ENCODE results near the gene DENND1A. TPM values are rescaled to one million over a fixed set of nuclear protein-coding genes. Genes with fewer than 3 reads are reported as not detected.

Gene DENND1A
- total RNA-seq, 1 experiment from 2014 or later, result 23.5 TPM

GRCh38 chr9:123364241-123364824, 565.6 kb downstream of the DENND1A start (continued):
- TF ChIP-seq PREB (CRISPR knock-in tag; IDR thresholded peaks at IDR 0.05; ENCODE audit: borderline replicate concordance) (no peak), TCF7 (CRISPR knock-in tag; IDR thresholded peaks at IDR 0.05; ENCODE audit: low read depth) (no peak), ZNF263 (CRISPR knock-in tag; IDR thresholded peaks at IDR 0.05; ENCODE audit: low read depth) (no peak), ZNF121 (CRISPR knock-in tag; IDR thresholded peaks at IDR 0.05) (no peak), ETV6 (CRISPR knock-in tag; IDR thresholded peaks at IDR 0.05) (no peak), CREB1 (CRISPR knock-in tag; IDR thresholded peaks at IDR 0.05) (no peak), JUN (CRISPR knock-in tag; IDR thresholded peaks at IDR 0.05) (no peak), EMX1 (CRISPR knock-in tag; IDR thresholded peaks at IDR 0.05) (no peak), RELA (CRISPR knock-in tag; IDR thresholded peaks at IDR 0.05; ENCODE audit: borderline replicate concordance) (no peak), IRF1 (CRISPR knock-in tag; IDR thresholded peaks at IDR 0.05) (no peak), NR2C2 (CRISPR knock-in tag; IDR thresholded peaks at IDR 0.05) (no peak), KAT7 (CRISPR knock-in tag; IDR thresholded peaks at IDR 0.05; ENCODE audit: borderline replicate concordance) (no peak)
- TF ChIP-seq, protein P1, sequence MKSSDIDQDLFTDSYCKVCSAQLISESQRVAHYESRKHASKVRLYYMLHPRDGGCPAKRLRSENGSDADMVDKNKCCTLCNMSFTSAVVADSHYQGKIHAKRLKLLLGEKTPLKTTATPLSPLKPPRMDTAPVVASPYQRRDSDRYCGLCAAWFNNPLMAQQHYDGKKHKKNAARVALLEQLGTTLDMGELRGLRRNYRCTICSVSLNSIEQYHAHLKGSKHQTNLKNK (CRISPR knock-in tag; IDR thresholded peaks at IDR 0.05), result no peak
- TF ChIP-seq, protein P2, sequence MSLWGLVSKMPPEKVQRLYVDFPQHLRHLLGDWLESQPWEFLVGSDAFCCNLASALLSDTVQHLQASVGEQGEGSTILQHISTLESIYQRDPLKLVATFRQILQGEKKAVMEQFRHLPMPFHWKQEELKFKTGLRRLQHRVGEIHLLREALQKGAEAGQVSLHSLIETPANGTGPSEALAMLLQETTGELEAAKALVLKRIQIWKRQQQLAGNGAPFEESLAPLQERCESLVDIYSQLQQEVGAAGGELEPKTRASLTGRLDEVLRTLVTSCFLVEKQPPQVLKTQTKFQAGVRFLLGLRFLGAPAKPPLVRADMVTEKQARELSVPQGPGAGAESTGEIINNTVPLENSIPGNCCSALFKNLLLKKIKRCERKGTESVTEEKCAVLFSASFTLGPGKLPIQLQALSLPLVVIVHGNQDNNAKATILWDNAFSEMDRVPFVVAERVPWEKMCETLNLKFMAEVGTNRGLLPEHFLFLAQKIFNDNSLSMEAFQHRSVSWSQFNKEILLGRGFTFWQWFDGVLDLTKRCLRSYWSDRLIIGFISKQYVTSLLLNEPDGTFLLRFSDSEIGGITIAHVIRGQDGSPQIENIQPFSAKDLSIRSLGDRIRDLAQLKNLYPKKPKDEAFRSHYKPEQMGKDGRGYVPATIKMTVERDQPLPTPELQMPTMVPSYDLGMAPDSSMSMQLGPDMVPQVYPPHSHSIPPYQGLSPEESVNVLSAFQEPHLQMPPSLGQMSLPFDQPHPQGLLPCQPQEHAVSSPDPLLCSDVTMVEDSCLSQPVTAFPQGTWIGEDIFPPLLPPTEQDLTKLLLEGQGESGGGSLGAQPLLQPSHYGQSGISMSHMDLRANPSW (CRISPR knock-in tag; conservative IDR thresholded peaks at IDR 0.05; ENCODE audit: low read depth), result no peak
- TF ChIP-seq, protein P3, sequence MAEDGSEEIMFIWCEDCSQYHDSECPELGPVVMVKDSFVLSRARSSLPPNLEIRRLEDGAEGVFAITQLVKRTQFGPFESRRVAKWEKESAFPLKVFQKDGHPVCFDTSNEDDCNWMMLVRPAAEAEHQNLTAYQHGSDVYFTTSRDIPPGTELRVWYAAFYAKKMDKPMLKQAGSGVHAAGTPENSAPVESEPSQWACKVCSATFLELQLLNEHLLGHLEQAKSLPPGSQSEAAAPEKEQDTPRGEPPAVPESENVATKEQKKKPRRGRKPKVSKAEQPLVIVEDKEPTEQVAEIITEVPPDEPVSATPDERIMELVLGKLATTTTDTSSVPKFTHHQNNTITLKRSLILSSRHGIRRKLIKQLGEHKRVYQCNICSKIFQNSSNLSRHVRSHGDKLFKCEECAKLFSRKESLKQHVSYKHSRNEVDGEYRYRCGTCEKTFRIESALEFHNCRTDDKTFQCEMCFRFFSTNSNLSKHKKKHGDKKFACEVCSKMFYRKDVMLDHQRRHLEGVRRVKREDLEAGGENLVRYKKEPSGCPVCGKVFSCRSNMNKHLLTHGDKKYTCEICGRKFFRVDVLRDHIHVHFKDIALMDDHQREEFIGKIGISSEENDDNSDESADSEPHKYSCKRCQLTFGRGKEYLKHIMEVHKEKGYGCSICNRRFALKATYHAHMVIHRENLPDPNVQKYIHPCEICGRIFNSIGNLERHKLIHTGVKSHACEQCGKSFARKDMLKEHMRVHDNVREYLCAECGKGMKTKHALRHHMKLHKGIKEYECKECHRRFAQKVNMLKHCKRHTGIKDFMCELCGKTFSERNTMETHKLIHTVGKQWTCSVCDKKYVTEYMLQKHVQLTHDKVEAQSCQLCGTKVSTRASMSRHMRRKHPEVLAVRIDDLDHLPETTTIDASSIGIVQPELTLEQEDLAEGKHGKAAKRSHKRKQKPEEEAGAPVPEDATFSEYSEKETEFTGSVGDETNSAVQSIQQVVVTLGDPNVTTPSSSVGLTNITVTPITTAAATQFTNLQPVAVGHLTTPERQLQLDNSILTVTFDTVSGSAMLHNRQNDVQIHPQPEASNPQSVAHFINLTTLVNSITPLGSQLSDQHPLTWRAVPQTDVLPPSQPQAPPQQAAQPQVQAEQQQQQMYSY (CRISPR knock-in tag; IDR thresholded peaks at IDR 0.05), result no peak

DNA sequence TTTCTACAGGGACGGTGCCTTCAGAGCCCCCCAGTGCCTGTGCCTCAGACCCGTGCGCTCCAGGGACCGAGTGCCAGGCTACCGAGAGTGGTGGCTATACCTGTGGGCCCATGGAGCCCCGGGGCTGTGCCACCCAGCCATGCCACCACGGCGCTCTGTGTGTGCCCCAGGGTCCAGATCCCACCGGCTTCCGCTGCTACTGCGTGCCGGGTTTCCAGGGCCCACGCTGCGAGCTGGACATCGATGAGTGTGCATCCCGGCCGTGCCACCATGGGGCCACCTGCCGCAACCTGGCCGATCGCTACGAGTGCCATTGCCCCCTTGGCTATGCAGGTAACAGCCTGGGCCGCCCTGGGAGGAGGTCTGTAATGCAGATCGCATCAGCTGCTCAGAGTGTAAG, 567.1 kb downstream of the DENND1A start:
- Mint-ChIP-seq H3K4me3 (no peak overlapping the region), H3K27me3 (ENCODE audit: low read depth) (peaks cover 18% of the 10 kb centered on the region), H3K9me3 (no peaks in the 10 kb centered on the region), H3K27ac (no peak overlapping the region), H3K4me1 (peaks cover 47% of the 10 kb centered on the region), H3K36me3 (no peaks in the 10 kb centered on the region)
- ChIA-PET POLR2A (no interaction called here), CTCF (interaction anchor here (3.7 kb wide), 1 partner anchor 37 kb away, joined by 13 read pairs; no protein-coding TSS in a partner anchor)
- DNase-seq (ENCODE audit: low spot score) (no peak), ATAC-seq (no peak)
- TF ChIP-seq OVOL2 (CRISPR knock-in tag; IDR thresholded peaks at IDR 0.05; ENCODE audit: borderline replicate concordance), result no peak
- no peak for TF ChIP-seq RELA (CRISPR knock-in tag; IDR thresholded peaks at IDR 0.05; ENCODE audit: borderline replicate concordance)
- TF ChIP-seq HMGA2 (CRISPR knock-in tag; IDR thresholded peaks at IDR 0.05), result no peak
- no peak for TF ChIP-seq TCF7 (CRISPR knock-in tag; IDR thresholded peaks at IDR 0.05; ENCODE audit: low read depth)
- no peak for TF ChIP-seq SMAD4 (CRISPR knock-in tag; IDR thresholded peaks at IDR 0.05)
- TF ChIP-seq NR3C1 (CRISPR knock-in tag; conservative IDR thresholded peaks at IDR 0.05; ENCODE audit: low read depth), result no peak
- no peak for TF ChIP-seq MAX (CRISPR knock-in tag; IDR thresholded peaks at IDR 0.05)
- TF ChIP-seq, protein P4, sequence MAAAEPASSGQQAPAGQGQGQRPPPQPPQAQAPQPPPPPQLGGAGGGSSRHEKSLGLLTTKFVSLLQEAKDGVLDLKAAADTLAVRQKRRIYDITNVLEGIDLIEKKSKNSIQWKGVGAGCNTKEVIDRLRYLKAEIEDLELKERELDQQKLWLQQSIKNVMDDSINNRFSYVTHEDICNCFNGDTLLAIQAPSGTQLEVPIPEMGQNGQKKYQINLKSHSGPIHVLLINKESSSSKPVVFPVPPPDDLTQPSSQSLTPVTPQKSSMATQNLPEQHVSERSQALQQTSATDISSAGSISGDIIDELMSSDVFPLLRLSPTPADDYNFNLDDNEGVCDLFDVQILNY (CRISPR knock-in tag; IDR thresholded peaks at IDR 0.05), result no peak
- no peak for TF ChIP-seq ZNF423 (CRISPR knock-in tag; IDR thresholded peaks at IDR 0.05)
- TF ChIP-seq ATF3 (CRISPR knock-in tag; conservative IDR thresholded peaks at IDR 0.05), result no peak
- TF ChIP-seq FOXP1 (CRISPR knock-in tag; IDR thresholded peaks at IDR 0.05; ENCODE audit: borderline replicate concordance), result no peak
- no peak for TF ChIP-seq GRHL2 (CRISPR knock-in tag; IDR thresholded peaks at IDR 0.05; ENCODE audit: insufficient replicate concordance, severe bottlenecking)
